Suprapubic skin (tissue), 4 donors: ENCODE results near the gene FYB2. TPM values are rescaled to one million over a fixed set of nuclear protein-coding genes. Genes with fewer than 3 reads are reported as not detected.

Experiments
- DNase-seq, 2 donors: peaks; one replicate each; pipeline ENCODE4 v3.0.0-alpha.2; 2019; ENCODE audit warnings: low spot score in 2 of 2
- H3K27ac ChIP-seq: fragments of 200-600 bp; sonication (generic); one replicate; pipeline ENCODE4 v1.5.1; 2019
- H3K27me3 ChIP-seq: fragments of 200-600 bp; sonication (generic); one replicate; pipeline ENCODE4 v1.5.1; 2019
- H3K36me3 ChIP-seq: fragments of 200-600 bp; sonication (generic); one replicate; pipeline ENCODE4 v1.5.1; 2019
- H3K4me1 ChIP-seq: fragments of 200-600 bp; sonication (generic); one replicate; pipeline ENCODE4 v1.5.1; 2019
- H3K4me3 ChIP-seq: fragments of 200-600 bp; sonication (generic); one replicate; pipeline ENCODE4 v1.5.1; 2019; ENCODE audit warnings: mild to moderate bottlenecking
- H3K9me3 ChIP-seq: fragments of 200-600 bp; sonication (generic); one replicate; pipeline ENCODE4 v1.5.1; 2019
- EP300 ChIP-seq: sonication (generic); formaldehyde crosslinking; IDR thresholded peaks from one replicate; pipeline ENCODE4 v1.6.1; 2017; ENCODE audit warnings: antibody characterized with exemption
- POLR2A ChIP-seq, 2 donors: fragments of 450-650 bp; IDR thresholded peaks; one replicate each; pipeline ENCODE4 v1.6.1; 2017; ENCODE audit warnings: antibody characterized with exemption in 2 of 2, mild to moderate bottlenecking in 2 of 2, moderate library complexity in 2 of 2
- POLR2AphosphoS5 ChIP-seq, 3 donors: sonication (generic); formaldehyde crosslinking; IDR thresholded peaks; one replicate each; pipeline ENCODE4 v1.6.1; 2017; ENCODE audit warnings: antibody characterized with exemption in 3 of 3
- WGBS: methylation state at CpG from one replicate; pipeline ENCODE4 v1.1.5; 2018; 5-methylcytosine and 5-hydroxymethylcytosine counted together
- total RNA-seq, 4 donors: library from RNA; depleted of rRNA; stranded (reverse); fragments of >200 nt; gene quantifications; one replicate each; pipeline ENCODE4 v1.1.0, GENCODE V29; 2016
- TF ChIP-seq, protein P1 (sequence below), 2 donors: fragments of 200-600 bp in 1 of 2; fragments of 450-650 bp in 1 of 2; sonication (generic) in 1 of 2; IDR thresholded peaks; one replicate each; pipeline ENCODE4 v1.5.1; 2016 to 2019; ENCODE audit warnings: antibody characterized with exemption in 2 of 2, mild to moderate bottlenecking in 1 of 2, moderate library complexity in 1 of 2

FYB2 gene
- total RNA-seq, 4 donors from 2014 or later: 0.57 TPM; not detected in 3

GRCh38 chr1:56709269-56709880 lies 109.8 kb downstream of the FYB2 start:
- TF ChIP-seq EP300: no peak
- TF ChIP-seq, protein P1, sequence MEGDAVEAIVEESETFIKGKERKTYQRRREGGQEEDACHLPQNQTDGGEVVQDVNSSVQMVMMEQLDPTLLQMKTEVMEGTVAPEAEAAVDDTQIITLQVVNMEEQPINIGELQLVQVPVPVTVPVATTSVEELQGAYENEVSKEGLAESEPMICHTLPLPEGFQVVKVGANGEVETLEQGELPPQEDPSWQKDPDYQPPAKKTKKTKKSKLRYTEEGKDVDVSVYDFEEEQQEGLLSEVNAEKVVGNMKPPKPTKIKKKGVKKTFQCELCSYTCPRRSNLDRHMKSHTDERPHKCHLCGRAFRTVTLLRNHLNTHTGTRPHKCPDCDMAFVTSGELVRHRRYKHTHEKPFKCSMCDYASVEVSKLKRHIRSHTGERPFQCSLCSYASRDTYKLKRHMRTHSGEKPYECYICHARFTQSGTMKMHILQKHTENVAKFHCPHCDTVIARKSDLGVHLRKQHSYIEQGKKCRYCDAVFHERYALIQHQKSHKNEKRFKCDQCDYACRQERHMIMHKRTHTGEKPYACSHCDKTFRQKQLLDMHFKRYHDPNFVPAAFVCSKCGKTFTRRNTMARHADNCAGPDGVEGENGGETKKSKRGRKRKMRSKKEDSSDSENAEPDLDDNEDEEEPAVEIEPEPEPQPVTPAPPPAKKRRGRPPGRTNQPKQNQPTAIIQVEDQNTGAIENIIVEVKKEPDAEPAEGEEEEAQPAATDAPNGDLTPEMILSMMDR (IDR thresholded peaks at IDR 0.05): peak; percentile 35 to 52
- H3K36me3 ChIP-seq: no peaks in the 10 kb centered on the region
- 7% methylated on average over 2 of the region's 2 CpGs for WGBS
- no peak overlapping the region for H3K4me3 ChIP-seq
- H3K27ac ChIP-seq: no peak overlapping the region
- H3K9me3 ChIP-seq: no peaks in the 10 kb centered on the region
- no peak for DNase-seq
- H3K4me1 ChIP-seq: no peaks in the 10 kb centered on the region
- no peaks in the 10 kb centered on the region for H3K27me3 ChIP-seq

DNA sequence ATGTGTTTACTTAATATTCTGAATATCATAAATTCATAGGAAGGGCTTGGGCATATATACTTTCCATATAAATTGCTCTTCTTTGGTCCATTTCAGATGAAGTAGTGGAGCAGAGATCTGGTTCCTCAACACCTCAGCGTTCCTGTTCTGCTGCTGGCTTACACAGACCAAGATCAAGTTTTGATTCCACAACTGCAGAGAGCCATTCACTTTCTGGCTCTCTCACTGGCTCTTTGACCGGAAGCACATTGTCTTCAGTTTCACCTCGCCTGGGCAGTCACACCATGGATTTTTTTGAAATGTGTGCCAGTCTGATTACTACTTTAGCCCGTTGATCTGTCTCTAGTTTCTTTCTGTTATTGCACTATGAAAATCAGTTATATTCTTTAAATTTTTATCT lies 111.8 kb downstream of the FYB2 start:
- Histone ChIP-seq H3K36me3 (no peaks in the 10 kb centered on the region), H3K27ac (no peak overlapping the region), H3K4me3 (no peak overlapping the region), H3K27me3 (no peaks in the 10 kb centered on the region), H3K9me3 (no peaks in the 10 kb centered on the region), H3K4me1 (no peaks in the 10 kb centered on the region)
- DNase-seq: no peak
- TF ChIP-seq, protein P1 (IDR thresholded peaks at IDR 0.05): no peak
- TF ChIP-seq EP300 (no peak), POLR2A (IDR thresholded peaks at IDR 0.05) (no peak), POLR2AphosphoS5 (IDR thresholded peaks at IDR 0.05) (no peak)
- 81% methylated on average over 4 of the region's 4 CpGs for WGBS

DNA sequence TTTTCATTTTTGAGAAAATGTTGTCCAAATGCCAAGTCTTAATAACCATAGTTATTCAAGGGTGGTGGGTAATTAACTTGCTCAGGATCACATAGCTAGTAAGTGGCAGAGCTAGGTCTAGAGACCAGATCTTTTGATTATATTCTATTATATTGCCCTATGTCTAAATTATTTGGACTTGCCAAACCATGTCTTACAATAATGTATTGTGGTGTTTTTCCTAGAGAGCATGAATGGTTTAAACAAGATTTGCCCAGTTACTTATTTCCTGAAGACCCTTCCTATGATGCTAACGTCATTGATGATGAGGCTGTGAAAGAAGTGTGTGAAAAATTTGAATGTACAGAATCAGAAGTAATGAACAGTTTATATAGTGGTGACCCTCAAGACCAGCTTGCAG lies 115.5 kb downstream of the FYB2 start:
- Histone ChIP-seq H3K4me3 (no peak overlapping the region), H3K27me3 (no peaks in the 10 kb centered on the region), H3K27ac (no peak overlapping the region), H3K36me3 (no peaks in the 10 kb centered on the region), H3K4me1 (no peaks in the 10 kb centered on the region), H3K9me3 (no peaks in the 10 kb centered on the region)
- TF ChIP-seq EP300: no peak
- no peak for TF ChIP-seq POLR2AphosphoS5 (IDR thresholded peaks at IDR 0.05)
- no peak for TF ChIP-seq POLR2A (IDR thresholded peaks at IDR 0.05)
- TF ChIP-seq, protein P1 (IDR thresholded peaks at IDR 0.05): no peak
- DNase-seq: no peak
- 87% methylated on average over 1 of the region's 1 CpG for WGBS

DNA sequence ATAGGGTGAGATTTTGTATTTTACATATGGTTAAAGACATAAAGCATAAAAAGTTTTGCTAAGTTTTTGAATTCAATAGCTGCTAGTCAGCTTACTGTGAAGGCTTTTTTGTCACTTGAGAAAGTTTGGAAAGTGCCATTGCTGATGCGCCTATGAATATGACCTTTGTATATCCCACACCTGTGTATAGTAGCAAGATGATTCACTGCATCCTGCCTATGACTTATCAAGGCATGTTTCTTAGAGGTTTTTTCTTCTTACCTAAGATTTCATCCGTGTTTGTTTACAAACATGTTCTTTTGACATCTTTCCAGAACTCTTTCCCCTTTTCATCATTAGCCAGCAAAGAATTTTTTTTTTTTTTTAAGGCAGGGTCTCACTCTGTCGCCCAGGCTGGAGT lies 122.5 kb downstream of the FYB2 start:
- no peaks in the 10 kb centered on the region for H3K9me3 ChIP-seq
- DNase-seq: no peak
- H3K4me3 ChIP-seq: no peak overlapping the region
- no peaks in the 10 kb centered on the region for H3K4me1 ChIP-seq
- TF ChIP-seq, protein P1 (IDR thresholded peaks at IDR 0.05): no peak
- TF ChIP-seq EP300 (no peak), POLR2A (IDR thresholded peaks at IDR 0.05) (no peak), POLR2AphosphoS5 (IDR thresholded peaks at IDR 0.05) (no peak)
- no peak overlapping the region for H3K27ac ChIP-seq
- no peaks in the 10 kb centered on the region for H3K36me3 ChIP-seq
- H3K27me3 ChIP-seq: no peaks in the 10 kb centered on the region
- WGBS: 83% methylated on average over 3 of the region's 3 CpGs

GRCh38 chr1:56688522-56689026 lies 130.6 kb downstream of the FYB2 start:
- Histone ChIP-seq H3K27me3 (no peaks in the 10 kb centered on the region), H3K27ac (no peak overlapping the region), H3K36me3 (no peaks in the 10 kb centered on the region), H3K9me3 (no peaks in the 10 kb centered on the region), H3K4me3 (no peak overlapping the region), H3K4me1 (no peaks in the 10 kb centered on the region)
- 73% methylated on average over 3 of the region's 3 CpGs for WGBS
- DNase-seq: no peak
- TF ChIP-seq POLR2AphosphoS5 (IDR thresholded peaks at IDR 0.05): no peak
- TF ChIP-seq, protein P1 (IDR thresholded peaks at IDR 0.05): no peak
- no peak for TF ChIP-seq POLR2A (IDR thresholded peaks at IDR 0.05)
- TF ChIP-seq EP300: no peak
